Measurements from ENCODE around the gene SERPINA5. TPM values are rescaled to one million over a fixed set of nuclear protein-coding genes. Genes with fewer than 3 reads are reported as not detected.

The SERPINA5 gene
- total and polyA plus RNA-seq, 10 of the 15 experiments (the other 5 are each of a cell fraction or from before 2014, with no cell fraction given), result 0.90 TPM; not detected in 9

- TF ChIP-seq ELK1 (IDR thresholded peaks at IDR 0.05; ENCODE audit: low read depth, low read length) (no peak), SRF (IDR thresholded peaks at IDR 0.05; ENCODE audit: low read depth in 2 of 2, low read length in 2 of 2) (no peak), HCFC1 (IDR thresholded peaks at IDR 0.05; ENCODE audit: low read length) (no peak), IRF5 (IDR thresholded peaks at IDR 0.05; ENCODE audit: borderline replicate concordance) (no peak), GATAD2B (conservative IDR thresholded peaks at IDR 0.05; ENCODE audit: low read depth) (no peak), CUX1 (IDR thresholded peaks at IDR 0.05; ENCODE audit: insufficient replicate concordance, low read depth, low read length) (no peak), YBX1 (IDR thresholded peaks at IDR 0.05) (no peak), WRNIP1 (IDR thresholded peaks at IDR 0.05; ENCODE audit: borderline replicate concordance, low read depth, low read length) (no peak), ZNF207 (IDR thresholded peaks at IDR 0.05; ENCODE audit: borderline replicate concordance) (no peak), SREBF1 (IDR thresholded peaks at IDR 0.05; ENCODE audit: low read length) (no peak), EZH2 (IDR thresholded peaks at IDR 0.05; ENCODE audit: borderline replicate concordance, control insufficient read depth, low read depth, low read length) (no peak), BRCA1 (IDR thresholded peaks at IDR 0.05; ENCODE audit: low read depth, low read length) (no peak), ZBTB4 (CRISPR knock-in tag; IDR thresholded peaks at IDR 0.05) (no peak), CREB1 (IDR thresholded peaks at IDR 0.05; ENCODE audit: low read depth) (no peak)
- SMC1A ChIA-PET (ENCODE audit: uncharacterized antibody, unreplicated experiment), result no interaction called here
- ATAC-seq, result no peak
These were observed 60.4 kb downstream of the SERPINA5 start for GRCh38 chr14:94641632-94641955.

More at GRCh38 chr14:94641632-94641955, 60.4 kb downstream of the SERPINA5 start:
- H3K9ac ChIP-seq (ENCODE audit: control insufficient read depth, insufficient read depth, low read length), result no peak overlapping the region
- no peaks in the 10 kb centered on the region for H3K9me3 ChIP-seq (replicated peaks; ENCODE audit: control insufficient read depth, insufficient read depth, low read length)
- H4K20me1 ChIP-seq (ENCODE audit: control insufficient read depth, insufficient read depth), result no peaks in the 10 kb centered on the region
- H3K4me2 ChIP-seq (ENCODE audit: control insufficient read depth, insufficient read depth), result no peak overlapping the region
- no TSS peak for BruUV-seq (replicated peaks)
- no peaks in the 10 kb centered on the region for H3K79me2 ChIP-seq (ENCODE audit: control insufficient read depth, insufficient read depth, low read length)
- no peak overlapping the region for H3K4me3 ChIP-seq
- WGBS (ENCODE audit: insufficient coverage, insufficient replicate concordance, low lambda C conversion rate, missing lambda C conversion rate), result 51% methylated on average over 9 of the region's 12 CpGs
- H3K36me3 ChIP-seq (ENCODE audit: control insufficient read depth in 2 of 2, insufficient read depth in 2 of 2, low read length in 1 of 2), result no peaks in the 10 kb centered on the region
- H2AFZ ChIP-seq (ENCODE audit: control insufficient read depth, low read depth, low read length), result no peak overlapping the region
- POLR2A ChIA-PET, result no interaction called here
- CTCF ChIA-PET, result no interaction called here
- H3K27me3 ChIP-seq (replicated peaks in 1 of 2; ENCODE audit: control insufficient read depth in 2 of 2, insufficient read depth in 2 of 2, low read length in 1 of 2), result no peaks in the 10 kb centered on the region
- no peak for FAIRE-seq
- DNase-seq (ENCODE audit: low read depth, low spot score), result no peak
- no peak overlapping the region for H3K27ac ChIP-seq (ENCODE audit: control insufficient read depth, insufficient read depth)
- intact Hi-C loops (cut with micrococcal nuclease; ENCODE audit: unreplicated experiment), result no loop called here
- RAD21 ChIA-PET (ENCODE audit: unreplicated experiment), result no interaction called here
- H3K4me1 ChIP-seq (ENCODE audit: control insufficient read depth, insufficient read depth, low read length), result no peaks in the 10 kb centered on the region
- in situ Hi-C loops (cut with MboI), result no loop called here
